Ovary (tissue), 10 donors: ENCODE results near the gene GPR32. TPM values are rescaled to one million over a fixed set of nuclear protein-coding genes. Genes with fewer than 3 reads are reported as not detected.
A peak's percentile ranks its signal among the peaks of the same experiment; 100 is the strongest.
"Not testable (repeated sequence)": the region's sequence is repeated elsewhere in the genome, so short reads cannot be mapped to it uniquely, and the experiment has no call there.

Experiments
- DNase-seq, 5 donors: peaks; one replicate each; pipeline ENCODE4 v3.0.0-alpha.2; 2019 to 2020
- H3K27ac ChIP-seq, 2 donors: fragments of 200-600 bp; one replicate each; pipeline versions ENCODE4 v1.5.1 to v1.8.0; 2019 to 2022
- H3K27me3 ChIP-seq: fragments of 200-600 bp; one replicate; pipeline ENCODE4 v1.8.0; 2022
- H3K36me3 ChIP-seq: fragments of 200-600 bp; sonication (generic); one replicate; pipeline ENCODE4 v1.5.1; 2019
- H3K4me1 ChIP-seq: one replicate; pipeline ENCODE4 v1.8.1; 2013; ENCODE audit warnings: mild to moderate bottlenecking, moderate library complexity; ENCODE audit not compliant: insufficient read depth
- H3K4me3 ChIP-seq: fragments of 200-600 bp; sonication (generic); one replicate; pipeline ENCODE4 v1.5.1; 2017
- H3K9me3 ChIP-seq, 2 donors: fragments of 200-600 bp in 1 of 2; sonication (generic) in 1 of 2; one replicate each; pipeline versions ENCODE4 v1.5.1 to v1.8.1; 2013 to 2019; ENCODE audit warnings: mild to moderate bottlenecking in 1 of 2, moderate library complexity in 1 of 2
- EP300 ChIP-seq: sonication (generic); formaldehyde crosslinking; IDR thresholded peaks from one replicate; pipeline ENCODE4 v1.6.1; 2017; ENCODE audit warnings: antibody characterized with exemption
- POLR2A ChIP-seq: fragments of 450-650 bp; IDR thresholded peaks from one replicate; pipeline ENCODE4 v1.6.1; 2017; ENCODE audit warnings: antibody characterized with exemption, mild to moderate bottlenecking, moderate library complexity
- WGBS, 3 donors: extraction: QIAGEN DNeasy Blood & Tissue Kit in 1 of 3; methylation state at CpG; one replicate each; pipeline versions ENCODE4 v1.1.5 to v1.1.7; 2013 to 2017; 5-methylcytosine and 5-hydroxymethylcytosine counted together
- intact Hi-C, 4 donors: fragments of 100-400 bp; cut with DNase I; formaldehyde crosslinking; loops; one replicate each; pipeline versions ENCODE4 v1.11.0 to v1.15.1; 2022 to 2023
- long read RNA-seq, 3 donors: library from polyadenylated mRNA in 2 of 3; unstranded in 2 of 3; transcript quantifications; one replicate each; pipeline ENCODE4 v2.0.0 and lab custom pipeline, GENCODE V29; 2021 to 2026
- polyA plus RNA-seq, 2 donors: library from polyadenylated mRNA; stranded (reverse); fragments of 200-250 nt in 1 of 2; fragments of 350-450 nt in 1 of 2; fragmentation: Illumina TruSeq in 1 of 2; extraction: RNeasy Lipid Tissue Mini Kit (QIAGEN cat#74804) in 1 of 2; gene quantifications; one replicate each; pipeline ENCODE4 v1.2.3, GENCODE V29; 2013 to 2014
- total RNA-seq, 7 donors: library from RNA; depleted of rRNA in 2 of 7; stranded (reverse); fragments of >200 nt in 2 of 7; fragmentation: NEBNext Ultra II Directional in 3 of 7; extraction: Animal tissue kit (Norgen Biotek cat#: 25700) in 3 of 7; gene quantifications; one replicate each; pipeline versions ENCODE4 v1.1.0 to v1.2.4, GENCODE V29; 2016 to 2023
- TF ChIP-seq, protein P1 (sequence below), 3 donors: fragments of 450-650 bp in 2 of 3; fragments of 200-600 bp in 1 of 3; IDR thresholded peaks; one replicate each; pipeline versions ENCODE4 v1.5.1 to v1.8.0; 2016 to 2022; ENCODE audit warnings: antibody characterized with exemption in 3 of 3, mild to moderate bottlenecking in 1 of 3
- donor health status: DM: no; HTN: no; CAD: no; lungs with moderate emphysema.
- donor health status: DM: no; HTN: no; CAD: no.
- donor health status: Bipolar disorder and iron deficiency.
- donor health status: DM: yes; HTN: yes; CAD: no.
- donor health status: DM: no; HTN: no; CAD: no.
- donor health status: DM: yes; HTN: yes; CAD: no.

GPR32 gene
- total RNA-seq: not detected
- not detected for polyA plus RNA-seq
- long read RNA-seq, donor 1: 0 reads
- long read RNA-seq, donor 2: 0 reads
- long read RNA-seq, donor 3: 0 reads

GRCh38 chr19:50770164-50770563 lies at the start of gene GPR32:
Gene GPR32, plus strand, starts transcription at chr19:50770464. Its CDS starts 137 bp downstream, at chr19:50770601.
- H3K27me3 ChIP-seq, H3K36me3 ChIP-seq, intact Hi-C loops, H3K9me3 ChIP-seq, H3K4me1 ChIP-seq, DNase-seq, H3K4me3 ChIP-seq, H3K27ac ChIP-seq: not testable (repeated sequence)
- WGBS, 3 donors: 57 to 88% (median 82%) methylated on average over 2 of the region's 2 CpGs

DNA sequence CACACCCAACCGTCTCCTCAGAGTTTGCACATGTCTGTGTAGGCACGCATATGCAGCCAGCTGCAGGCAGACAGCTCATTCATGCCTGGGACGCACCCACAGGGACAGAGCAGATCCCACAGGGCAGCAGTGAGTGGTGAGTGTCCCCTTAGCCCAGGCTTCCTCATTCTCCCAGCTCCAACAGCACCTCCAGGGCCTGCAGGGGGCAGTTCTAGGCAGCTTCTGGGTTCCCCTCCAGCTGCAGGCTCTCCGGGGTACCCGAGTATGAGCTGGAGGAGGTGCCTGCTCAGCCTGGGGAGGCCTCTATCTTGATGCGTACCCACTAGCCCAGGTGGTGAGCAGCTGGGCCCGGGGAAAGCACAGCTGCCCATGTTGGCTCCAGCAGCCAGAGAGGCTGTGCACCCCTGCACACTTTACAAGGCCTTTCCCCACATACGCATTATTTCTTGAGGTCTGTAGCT lies 49.3 kb upstream of the GPR32 start:
- no peak overlapping the region for H3K27ac ChIP-seq
- no peak overlapping the region for H3K4me3 ChIP-seq
- H3K27me3 ChIP-seq: no peaks in the 10 kb centered on the region
- 31 to 43% (median 37%) methylated on average over 8 of the region's 8 CpGs for WGBS, 3 donors
- no peaks in the 10 kb centered on the region for H3K9me3 ChIP-seq
- no peaks in the 10 kb centered on the region for H3K36me3 ChIP-seq
- intact Hi-C loops: loop anchor here in 1 of 4 donors (5.0 to 10.0 kb wide), 2 partner anchors 61 to 356 kb away; partner anchors contain the start of gene NAPSA
- peaks cover 17% of the 10 kb centered on the region for H3K4me1 ChIP-seq
- DNase-seq: no peak
- TF ChIP-seq POLR2A (no peak), EP300 (no peak)
- TF ChIP-seq, protein P1, sequence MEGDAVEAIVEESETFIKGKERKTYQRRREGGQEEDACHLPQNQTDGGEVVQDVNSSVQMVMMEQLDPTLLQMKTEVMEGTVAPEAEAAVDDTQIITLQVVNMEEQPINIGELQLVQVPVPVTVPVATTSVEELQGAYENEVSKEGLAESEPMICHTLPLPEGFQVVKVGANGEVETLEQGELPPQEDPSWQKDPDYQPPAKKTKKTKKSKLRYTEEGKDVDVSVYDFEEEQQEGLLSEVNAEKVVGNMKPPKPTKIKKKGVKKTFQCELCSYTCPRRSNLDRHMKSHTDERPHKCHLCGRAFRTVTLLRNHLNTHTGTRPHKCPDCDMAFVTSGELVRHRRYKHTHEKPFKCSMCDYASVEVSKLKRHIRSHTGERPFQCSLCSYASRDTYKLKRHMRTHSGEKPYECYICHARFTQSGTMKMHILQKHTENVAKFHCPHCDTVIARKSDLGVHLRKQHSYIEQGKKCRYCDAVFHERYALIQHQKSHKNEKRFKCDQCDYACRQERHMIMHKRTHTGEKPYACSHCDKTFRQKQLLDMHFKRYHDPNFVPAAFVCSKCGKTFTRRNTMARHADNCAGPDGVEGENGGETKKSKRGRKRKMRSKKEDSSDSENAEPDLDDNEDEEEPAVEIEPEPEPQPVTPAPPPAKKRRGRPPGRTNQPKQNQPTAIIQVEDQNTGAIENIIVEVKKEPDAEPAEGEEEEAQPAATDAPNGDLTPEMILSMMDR (IDR thresholded peaks at IDR 0.05): no peak

DNA sequence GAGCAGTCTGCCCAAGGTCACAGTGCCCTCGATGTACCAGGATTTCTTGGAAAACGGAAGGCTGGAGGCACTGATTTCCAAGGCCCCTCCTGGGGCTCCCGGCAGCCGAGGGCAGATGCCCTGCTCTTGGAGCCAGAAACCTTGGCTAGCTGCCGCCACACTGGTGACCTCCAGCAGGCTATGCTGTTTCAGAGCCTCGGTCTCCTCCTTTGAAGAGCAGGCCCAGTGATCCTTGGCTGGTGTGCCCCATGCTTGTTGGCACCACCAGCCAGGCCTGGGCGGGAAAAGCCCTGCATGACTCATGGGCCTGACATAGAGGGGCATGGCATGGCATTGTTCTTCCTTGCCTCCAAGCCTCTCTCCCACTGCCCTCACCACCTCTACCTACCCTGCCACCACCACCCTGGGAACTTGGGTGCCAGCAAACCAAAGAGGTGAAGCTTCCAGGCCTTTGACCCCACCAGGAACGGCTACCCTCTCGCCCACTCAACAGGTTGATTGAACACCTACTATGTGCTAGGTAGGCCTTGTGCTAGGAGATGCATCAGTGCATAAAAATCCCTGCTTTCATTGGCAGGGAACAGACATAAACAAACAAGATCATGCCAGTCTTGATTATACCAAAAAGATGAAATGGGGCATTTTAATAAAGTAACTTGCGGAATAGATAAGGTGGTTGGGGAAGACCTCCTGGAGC lies 48.7 kb upstream of the GPR32 start:
- peak in 3 of 5 donors; percentile 40 to 56 (median 48) for DNase-seq
- Histone ChIP-seq H3K4me3 (no peak overlapping the region), H3K4me1 (peaks cover 18% of the 10 kb centered on the region), H3K9me3 (no peaks in the 10 kb centered on the region), H3K36me3 (no peaks in the 10 kb centered on the region), H3K27ac (no peak overlapping the region), H3K27me3 (no peaks in the 10 kb centered on the region)
- TF ChIP-seq POLR2A (no peak), EP300 (no peak)
- TF ChIP-seq, protein P1 (IDR thresholded peaks at IDR 0.05): no peak
- 48 to 62% (median 58%) methylated on average over 10 of the region's 10 CpGs for WGBS, 3 donors
- intact Hi-C loops: loop anchor here in 1 of 4 donors (5.0 to 10.0 kb wide), 2 partner anchors 61 to 357 kb away; partner anchors contain the start of gene NAPSA

- H3K27me3 ChIP-seq: no peaks in the 10 kb centered on the region
- H3K4me3 ChIP-seq: peak overlapping the region; percentile 7
- peak in 2 of 5 donors; percentile 35 to 37 for DNase-seq
- intact Hi-C loops: loop anchor here in 1 of 4 donors (5.0 to 10.0 kb wide), 2 partner anchors 60 to 358 kb away; partner anchors contain the start of gene NAPSA
- H3K36me3 ChIP-seq: no peaks in the 10 kb centered on the region
- peaks cover 18% of the 10 kb centered on the region for H3K4me1 ChIP-seq
- WGBS, 3 donors: 25 to 33% (median 32%) methylated on average over 15 of the region's 15 CpGs
- peak overlapping the region in 1 of 2 donors; percentile 64 for H3K27ac ChIP-seq
- TF ChIP-seq POLR2A (no peak), EP300 (no peak)
- TF ChIP-seq, protein P1 (IDR thresholded peaks at IDR 0.05): no peak
- H3K9me3 ChIP-seq: no peaks in the 10 kb centered on the region
Measured at GRCh38 chr19:50722201-50723013, 47.9 kb upstream of the GPR32 start.
